GM19452 (cell line): ENCODE measurements around the gene TRRAP.

Experiments
- ATAC-seq: cut with Tn5 transposase; IDR thresholded peaks from one replicate; pipeline ENCODE4 v1.9.1; 2021; ENCODE audit not compliant: unreplicated experiment

The TRRAP gene

DNA sequence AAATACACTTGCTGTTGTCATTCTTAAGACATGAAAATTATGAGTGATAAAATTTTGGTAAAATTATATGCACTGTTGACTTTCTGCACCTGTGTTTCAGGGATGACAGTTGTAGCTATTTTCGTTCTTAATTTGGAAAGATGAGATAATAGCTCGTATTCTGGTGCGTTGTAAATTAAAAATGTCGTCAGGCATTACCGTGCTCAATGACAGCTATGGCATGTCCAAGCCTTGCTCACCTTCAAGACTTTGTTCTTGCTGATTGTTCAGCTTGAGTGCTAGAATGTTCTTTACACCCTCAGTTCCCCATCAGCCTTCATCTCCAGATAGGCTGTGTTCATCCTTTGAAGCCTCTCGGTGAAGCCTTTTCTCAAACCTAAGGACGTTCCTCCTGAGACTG is 21.5 kb downstream of the TRRAP start:
- ATAC-seq = no peak

- ATAC-seq = no peak
Observed at GRCh38 chr7:98900815-98901214, 22.5 kb downstream of the TRRAP start.

GRCh38 chr7:98902523-98902922 is 24.2 kb downstream of the TRRAP start:
- ATAC-seq = no peak

DNA sequence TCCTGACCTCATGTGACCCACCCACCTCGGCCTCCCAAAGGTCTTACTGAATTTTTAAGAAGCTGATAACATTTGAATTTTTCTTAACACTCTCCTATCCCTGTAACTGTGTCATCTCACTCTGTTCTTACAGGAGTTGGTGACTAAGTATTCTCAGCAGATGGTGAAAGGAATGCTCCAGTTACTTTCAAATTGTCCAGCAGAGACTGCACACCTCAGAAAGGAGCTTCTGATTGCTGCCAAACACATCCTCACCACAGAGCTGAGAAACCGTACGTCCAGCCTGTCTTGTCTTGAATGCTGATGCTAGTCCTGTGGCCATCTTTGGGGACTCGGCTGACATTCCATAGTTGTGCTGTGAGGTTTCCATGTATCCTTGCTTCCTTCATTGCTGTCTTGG is 24.9 kb downstream of the TRRAP start:
- no peak for ATAC-seq

GRCh38 chr7:98907570-98907969 is 29.2 kb downstream of the TRRAP start:
- no peak for ATAC-seq

DNA sequence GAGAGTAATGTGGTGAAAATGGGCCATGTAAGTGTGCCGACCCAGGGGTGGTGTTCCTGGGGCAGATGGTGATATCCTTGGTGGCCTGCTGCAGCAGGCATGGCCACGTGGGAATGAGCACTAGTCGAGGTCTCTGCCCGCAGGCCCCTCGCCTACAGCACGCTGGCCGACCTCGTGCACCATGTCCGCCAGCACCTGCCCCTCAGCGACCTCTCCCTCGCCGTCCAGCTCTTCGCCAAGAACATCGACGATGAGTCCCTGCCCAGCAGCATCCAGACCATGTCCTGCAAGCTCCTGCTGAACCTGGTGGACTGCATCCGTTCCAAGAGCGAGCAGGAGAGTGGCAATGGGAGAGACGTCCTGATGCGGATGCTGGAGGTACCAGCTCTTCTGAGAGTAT is 30.3 kb downstream of the TRRAP start:
- no peak for ATAC-seq

GRCh38 chr7:98909487-98909886 is 31.2 kb downstream of the TRRAP start:
- no peak for ATAC-seq

- no peak for ATAC-seq
Observed at GRCh38 chr7:98910427-98910826, 32.1 kb downstream of the TRRAP start.

DNA sequence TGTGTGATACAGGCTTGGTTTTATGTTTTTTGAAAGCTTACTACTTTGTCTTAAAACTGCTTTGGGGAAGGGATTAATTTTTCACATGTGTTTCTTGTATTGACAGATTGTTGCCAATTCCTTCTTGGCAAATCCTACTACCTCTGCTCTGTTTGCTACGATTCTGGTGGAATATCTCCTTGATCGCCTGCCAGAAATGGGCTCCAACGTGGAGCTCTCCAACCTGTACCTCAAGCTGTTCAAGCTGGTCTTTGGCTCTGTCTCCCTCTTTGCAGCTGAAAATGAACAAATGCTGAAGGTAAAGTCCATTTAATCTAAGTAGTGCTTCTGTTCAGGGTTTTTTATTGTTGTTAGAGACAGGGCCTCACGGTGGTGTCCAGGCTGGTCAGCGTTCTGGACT is 33.6 kb downstream of the TRRAP start:
- ATAC-seq = no peak

DNA sequence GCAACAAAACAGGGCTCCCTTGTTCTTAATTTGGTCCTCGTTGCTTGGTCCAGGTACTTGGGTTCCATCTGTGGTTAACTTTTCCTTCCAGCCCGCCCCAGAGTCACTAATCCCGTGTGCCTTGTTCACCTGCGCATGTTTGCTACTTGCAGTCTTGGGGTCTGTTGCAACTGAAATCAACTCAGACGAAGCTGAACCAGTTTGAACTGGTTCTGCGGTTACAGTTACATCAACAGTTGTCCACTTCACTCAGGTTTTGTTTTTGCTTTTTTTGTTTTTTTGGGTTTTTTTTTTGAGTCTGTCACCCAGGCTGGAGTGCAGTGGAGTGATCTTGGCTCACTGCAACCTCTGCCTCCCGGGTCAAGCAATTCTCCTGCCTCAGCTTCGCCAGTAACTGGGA is 34.7 kb downstream of the TRRAP start:
- no peak for ATAC-seq

- no peak for ATAC-seq
Observed at GRCh38 chr7:98913612-98914011, 35.3 kb downstream of the TRRAP start.

DNA sequence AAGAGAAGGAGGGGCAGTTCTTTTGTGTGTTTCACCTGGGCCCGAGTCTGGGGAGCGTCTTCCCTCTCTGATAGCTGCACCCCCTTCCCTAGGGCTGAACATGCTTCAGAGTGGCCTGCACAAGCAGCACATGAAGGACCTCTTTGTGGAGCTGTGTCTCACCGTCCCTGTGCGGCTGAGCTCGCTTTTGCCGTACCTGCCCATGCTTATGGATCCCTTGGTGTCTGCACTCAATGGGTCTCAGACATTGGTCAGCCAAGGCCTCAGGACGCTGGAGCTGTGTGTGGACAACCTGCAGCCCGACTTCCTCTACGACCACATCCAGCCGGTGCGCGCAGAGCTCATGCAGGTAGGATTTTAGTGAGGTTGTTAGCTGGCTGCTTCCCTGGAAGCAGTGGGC is 39.0 kb downstream of the TRRAP start:
- ATAC-seq = no peak

DNA sequence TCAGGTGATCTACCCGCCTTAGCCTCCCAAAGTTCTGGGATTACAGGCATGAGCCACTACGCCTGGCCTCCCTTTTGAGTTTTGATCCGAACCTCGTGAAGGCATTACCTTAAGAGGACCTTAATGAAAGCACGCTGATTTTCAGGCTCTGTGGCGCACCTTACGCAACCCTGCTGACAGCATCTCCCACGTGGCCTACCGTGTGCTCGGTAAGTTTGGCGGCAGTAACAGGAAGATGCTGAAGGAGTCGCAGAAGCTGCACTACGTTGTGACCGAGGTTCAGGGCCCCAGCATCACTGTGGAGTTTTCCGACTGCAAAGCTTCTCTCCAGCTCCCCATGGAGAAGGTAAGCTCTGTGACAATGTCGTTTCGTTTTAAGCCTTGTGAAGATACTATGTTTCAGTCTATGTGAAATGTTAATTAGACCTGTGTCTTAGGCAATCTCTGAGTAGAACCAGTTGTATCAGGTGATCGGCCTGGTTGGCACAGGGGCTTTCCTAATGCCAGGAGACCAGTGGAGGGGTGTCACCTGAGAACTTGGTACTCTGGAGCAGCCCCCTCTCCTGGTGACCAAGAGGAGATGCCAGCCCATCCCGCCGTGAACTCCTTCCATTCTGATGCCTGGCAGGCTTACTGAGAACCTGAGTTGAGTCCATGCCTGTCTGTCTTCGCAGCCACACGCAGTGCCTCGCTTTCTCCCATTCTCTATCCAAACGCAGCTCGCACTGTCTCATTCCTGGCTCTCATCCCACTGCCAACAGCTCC is 43.5 kb downstream of the TRRAP start:
- no peak for ATAC-seq

DNA sequence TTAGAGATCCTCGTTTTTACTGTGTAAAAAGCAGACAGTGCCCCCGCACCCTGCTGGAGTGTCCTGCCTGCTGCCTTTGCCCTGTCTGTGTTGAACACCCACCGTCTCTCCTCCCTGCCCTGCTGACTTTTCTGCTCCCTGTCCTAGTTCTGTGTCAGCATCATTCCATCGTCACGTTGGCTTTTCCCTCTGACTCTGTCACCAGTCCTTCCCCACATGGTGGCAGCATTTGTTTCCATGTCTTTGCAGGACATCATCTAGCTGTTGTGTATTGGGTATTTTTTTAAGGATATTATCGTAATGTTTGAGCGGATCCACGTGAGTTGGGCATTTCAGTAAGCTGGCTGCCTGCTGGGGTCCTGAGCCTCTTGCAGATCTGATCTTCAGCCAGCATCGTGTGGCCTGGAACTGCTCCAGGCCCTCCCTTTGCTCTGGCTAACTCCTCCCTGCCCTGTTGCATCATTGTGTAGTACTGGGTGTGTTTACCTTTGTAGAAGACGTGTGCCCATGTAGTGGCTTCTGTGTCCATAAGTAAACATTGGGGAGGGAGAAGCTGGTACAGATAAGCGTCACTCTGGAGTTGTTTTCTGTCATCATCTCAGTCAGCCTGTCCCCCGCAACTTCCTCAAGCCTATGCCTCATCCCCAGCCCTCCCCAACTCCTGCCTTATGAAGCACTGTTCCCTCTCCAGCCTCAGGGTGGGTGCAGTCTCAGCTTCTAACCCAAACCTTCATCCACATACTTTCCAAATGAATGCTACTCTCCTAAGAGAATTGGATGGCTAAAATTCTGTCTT is 44.3 kb downstream of the TRRAP start:
- no peak for ATAC-seq

DNA sequence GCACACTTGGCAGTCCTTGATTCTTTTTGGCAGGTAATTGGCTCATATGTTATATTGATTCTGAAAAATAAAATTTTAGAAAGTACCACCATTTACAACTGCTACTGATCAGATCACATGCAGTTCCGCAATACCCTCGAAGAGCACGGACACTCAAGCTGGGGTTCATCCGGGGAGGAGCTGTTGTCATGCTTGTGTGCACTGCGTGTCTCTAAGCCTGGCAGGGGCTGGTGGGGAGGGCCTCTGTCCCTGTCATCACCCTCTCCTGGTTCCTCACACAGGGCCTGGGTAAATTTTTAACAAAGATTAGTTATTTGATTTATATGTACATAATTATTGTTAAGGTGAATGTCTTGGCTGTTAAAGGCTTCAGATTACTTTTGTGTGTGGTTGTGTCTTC is 45.2 kb downstream of the TRRAP start:
- ATAC-seq = no peak

GRCh38 chr7:98927125-98927524 is 48.8 kb downstream of the TRRAP start:
- ATAC-seq = no peak

- no peak for ATAC-seq
Observed at GRCh38 chr7:98930464-98930863, 52.1 kb downstream of the TRRAP start.

DNA sequence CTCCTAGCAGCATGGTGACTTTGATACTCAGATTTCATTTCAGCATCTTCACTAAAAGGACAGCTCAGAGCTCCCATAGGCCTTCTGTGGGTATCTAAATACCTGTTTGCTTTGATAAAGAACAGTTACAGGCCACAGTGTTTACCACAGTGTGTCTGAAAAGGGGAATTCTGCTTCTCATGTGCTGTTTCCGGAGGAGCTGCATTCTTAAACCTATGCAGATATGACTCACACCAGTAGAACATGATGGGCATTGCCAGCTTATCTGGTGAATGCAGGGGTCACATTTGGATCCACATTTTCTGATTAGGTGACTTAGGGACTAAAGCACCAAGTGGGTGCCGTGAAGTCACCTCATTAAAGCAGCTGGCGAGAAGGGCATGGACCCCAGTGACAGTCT is 52.6 kb downstream of the TRRAP start:
- no peak for ATAC-seq

GRCh38 chr7:98933321-98933720 is 55.0 kb downstream of the TRRAP start:
- no peak for ATAC-seq

- no peak for ATAC-seq
Observed at GRCh38 chr7:98934267-98934666, 55.9 kb downstream of the TRRAP start.

GRCh38 chr7:98935811-98936210 is 57.5 kb downstream of the TRRAP start:
- no peak for ATAC-seq

DNA sequence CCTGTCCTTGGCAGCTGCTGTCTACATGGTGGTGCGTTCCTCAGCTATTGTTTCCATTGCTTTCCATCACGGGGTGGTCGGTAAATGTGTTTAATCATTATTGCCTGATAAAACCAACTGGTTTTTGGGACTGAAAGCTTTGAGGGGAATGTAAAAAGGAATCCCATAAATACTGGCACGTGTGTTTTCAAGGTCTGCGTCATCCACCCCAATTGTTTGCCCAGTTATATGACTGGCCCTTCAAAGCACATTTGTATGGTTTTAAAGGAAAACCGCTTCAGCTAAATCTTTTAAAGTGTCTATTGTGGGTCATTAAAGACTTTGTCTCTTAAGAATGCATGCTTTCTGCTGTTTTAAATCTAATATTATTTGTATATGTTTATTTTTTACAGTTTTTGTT is 65.0 kb downstream of the TRRAP start:
- no peak for ATAC-seq

- no peak for ATAC-seq
Observed at GRCh38 chr7:98944386-98944785, 66.1 kb downstream of the TRRAP start.
